HEK293T (cell line): ENCODE measurements around the gene PRICKLE2.

Experiments
- CTCF ChIA-PET: fragments of 350-600 bp; formaldehyde crosslinking; extraction: SDS; loops from one replicate; lab custom pipeline; 2021; ENCODE audit warnings: antibody characterized with exemption, inconsistent platforms; lab: Yijun Ruan, JAX
- POLR2A ChIA-PET: fragments of 350-600 bp; formaldehyde crosslinking; extraction: SDS; loops from one replicate; lab custom pipeline; 2020; ENCODE audit warnings: antibody characterized with exemption, inconsistent platforms; lab: Yijun Ruan, JAX
- DNase-seq: peaks from one replicate; pipeline ENCODE4 v3.0.0; 2012; ENCODE audit warnings: mixed read lengths; ENCODE audit errors: extremely low spot score
- ARNT ChIP-seq: fragments of 450-650 bp; IDR thresholded peaks from 2 replicates; pipeline ENCODE4 v1.6.1; 2017; ENCODE audit warnings: mild to moderate bottlenecking
- BHLHE40 ChIP-seq: fragments of 450-650 bp; IDR thresholded peaks from 2 replicates; pipeline ENCODE4 v1.6.1; 2016; ENCODE audit warnings: mild to moderate bottlenecking, moderate library complexity, borderline replicate concordance
- CTBP1 ChIP-seq: fragments of 450-650 bp; IDR thresholded peaks from 2 replicates; pipeline ENCODE4 v1.6.1; 2016; ENCODE audit warnings: borderline replicate concordance
- ELF4 ChIP-seq: fragments of 450-650 bp; IDR thresholded peaks from 2 replicates; pipeline ENCODE4 v1.6.1; 2017; ENCODE audit warnings: antibody characterized with exemption
- FOXA1 ChIP-seq: fragments of 450-650 bp; IDR thresholded peaks from 2 replicates; pipeline ENCODE4 v1.6.1; 2016; ENCODE audit warnings: mild to moderate bottlenecking
- FOXK2 ChIP-seq: fragments of 450-650 bp; IDR thresholded peaks from 2 replicates; pipeline ENCODE4 v1.6.1; 2016; ENCODE audit warnings: mild to moderate bottlenecking
- FOXM1 ChIP-seq: fragments of 450-650 bp; IDR thresholded peaks from 2 replicates; pipeline ENCODE4 v1.6.1; 2017; ENCODE audit warnings: mild to moderate bottlenecking, borderline replicate concordance
- HDGF ChIP-seq: fragments of 450-650 bp; IDR thresholded peaks from 2 replicates; pipeline ENCODE4 v1.6.1; 2017; ENCODE audit warnings: antibody characterized with exemption, borderline replicate concordance
- L3MBTL2 ChIP-seq: fragments of 450-650 bp; conservative IDR thresholded peaks from 2 replicates; pipeline ENCODE4 v1.6.1; 2016; ENCODE audit warnings: mild to moderate bottlenecking
- LEF1 ChIP-seq: fragments of 450-650 bp; IDR thresholded peaks from 2 replicates; pipeline ENCODE4 v1.6.1; 2017; ENCODE audit warnings: mild to moderate bottlenecking, borderline replicate concordance
- NFRKB ChIP-seq: fragments of 450-650 bp; IDR thresholded peaks from 2 replicates; pipeline ENCODE4 v1.6.1; 2016; ENCODE audit warnings: mild to moderate bottlenecking, moderate library complexity
- SP1 ChIP-seq: fragments of 450-650 bp; IDR thresholded peaks from 2 replicates; pipeline ENCODE4 v1.6.1; 2017
- SUZ12 ChIP-seq: fragments of 450-650 bp; IDR thresholded peaks from 2 replicates; pipeline ENCODE4 v1.6.1; 2016; ENCODE audit warnings: mild to moderate bottlenecking
- TARDBP ChIP-seq: fragments of 450-650 bp; IDR thresholded peaks from 2 replicates; pipeline ENCODE4 v1.6.1; 2016
- ZNF384 ChIP-seq: fragments of 450-650 bp; IDR thresholded peaks from 2 replicates; pipeline ENCODE4 v1.6.1; 2016
- TF ChIP-seq, protein P1 (sequence below): fragments of 450-650 bp; IDR thresholded peaks from 2 replicates; pipeline ENCODE4 v1.6.1; 2016

Gene PRICKLE2

DNA sequence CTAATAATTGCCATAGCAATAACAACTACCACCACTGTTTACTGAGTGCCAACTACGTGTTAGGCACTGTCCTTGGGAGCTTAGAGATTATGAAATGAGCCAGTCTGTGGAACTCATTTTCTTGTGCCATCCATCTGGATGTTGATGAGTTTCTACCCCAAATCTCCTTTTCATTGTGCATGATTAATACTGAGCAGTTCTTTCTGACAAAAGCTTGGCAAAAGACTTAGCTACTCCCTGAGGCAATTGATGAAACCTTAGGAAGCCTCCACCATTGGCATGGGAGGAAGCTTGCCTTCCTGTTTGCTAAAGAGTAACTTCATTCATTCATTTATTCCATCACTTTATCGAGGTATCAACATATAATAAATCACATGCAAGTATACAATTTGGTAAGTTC, 39.8 kb downstream of the PRICKLE2 start:
- no peak for DNase-seq
- ChIA-PET CTCF (interaction anchor here (1.2 to 2.2 kb wide), 2 partner anchors 18 to 40 kb away, joined by 3 to 4 read pairs; partner anchors contain the start of gene PRICKLE2), POLR2A (no interaction called here)
- no peak for TF ChIP-seq SUZ12
- TF ChIP-seq L3MBTL2 = no peak
- no peak for TF ChIP-seq BHLHE40
- no peak for TF ChIP-seq ELF4
- TF ChIP-seq LEF1 = no peak
- TF ChIP-seq FOXK2 = no peak
- TF ChIP-seq SP1 = no peak
- TF ChIP-seq FOXA1 = no peak

DNA sequence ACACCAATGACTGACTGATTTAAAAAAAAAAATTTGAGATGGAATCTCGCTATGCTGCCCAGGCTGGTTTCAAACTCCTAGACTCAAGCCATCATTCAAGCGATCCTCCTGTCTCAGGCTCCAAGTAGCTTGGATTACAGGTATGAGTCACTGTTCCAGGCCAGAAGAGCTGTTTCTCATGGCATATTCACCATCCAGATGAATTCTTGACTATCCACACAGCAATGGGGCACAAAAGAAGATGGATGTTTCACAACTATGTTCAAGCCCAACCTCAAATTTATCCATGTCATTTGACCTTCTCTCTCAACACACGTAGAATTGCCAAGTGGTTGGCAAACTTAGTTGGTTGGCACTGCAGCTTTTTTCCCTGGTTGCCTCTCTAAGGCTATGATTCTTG, 40.6 kb downstream of the PRICKLE2 start:
- ChIA-PET CTCF (interaction anchor here (1.0 to 2.2 kb wide), 3 partner anchors 18 to 278 kb away, joined by 3 to 4 read pairs (median 4); partner anchors contain the start of gene PRICKLE2), POLR2A (interaction anchor here (0.6 to 1.4 kb wide), 2 partner anchors 9 to 218 kb away, joined by 3 read pairs; no protein-coding TSS in a partner anchor)
- no peak for DNase-seq
- TF ChIP-seq BHLHE40 = no peak
- no peak for TF ChIP-seq FOXM1
- no peak for TF ChIP-seq NFRKB
- TF ChIP-seq ELF4 = no peak
- TF ChIP-seq ZNF384 = no peak
- no peak for TF ChIP-seq SP1
- TF ChIP-seq TARDBP = no peak
- no peak for TF ChIP-seq ARNT
- no peak for TF ChIP-seq CTBP1
- TF ChIP-seq L3MBTL2 = no peak
- TF ChIP-seq SUZ12 = no peak
- TF ChIP-seq FOXA1 = no peak
- TF ChIP-seq FOXK2 = no peak
- TF ChIP-seq, protein P1, sequence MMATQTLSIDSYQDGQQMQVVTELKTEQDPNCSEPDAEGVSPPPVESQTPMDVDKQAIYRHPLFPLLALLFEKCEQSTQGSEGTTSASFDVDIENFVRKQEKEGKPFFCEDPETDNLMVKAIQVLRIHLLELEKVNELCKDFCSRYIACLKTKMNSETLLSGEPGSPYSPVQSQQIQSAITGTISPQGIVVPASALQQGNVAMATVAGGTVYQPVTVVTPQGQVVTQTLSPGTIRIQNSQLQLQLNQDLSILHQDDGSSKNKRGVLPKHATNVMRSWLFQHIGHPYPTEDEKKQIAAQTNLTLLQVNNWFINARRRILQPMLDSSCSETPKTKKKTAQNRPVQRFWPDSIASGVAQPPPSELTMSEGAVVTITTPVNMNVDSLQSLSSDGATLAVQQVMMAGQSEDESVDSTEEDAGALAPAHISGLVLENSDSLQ = no peak
- no peak for TF ChIP-seq LEF1

DNA sequence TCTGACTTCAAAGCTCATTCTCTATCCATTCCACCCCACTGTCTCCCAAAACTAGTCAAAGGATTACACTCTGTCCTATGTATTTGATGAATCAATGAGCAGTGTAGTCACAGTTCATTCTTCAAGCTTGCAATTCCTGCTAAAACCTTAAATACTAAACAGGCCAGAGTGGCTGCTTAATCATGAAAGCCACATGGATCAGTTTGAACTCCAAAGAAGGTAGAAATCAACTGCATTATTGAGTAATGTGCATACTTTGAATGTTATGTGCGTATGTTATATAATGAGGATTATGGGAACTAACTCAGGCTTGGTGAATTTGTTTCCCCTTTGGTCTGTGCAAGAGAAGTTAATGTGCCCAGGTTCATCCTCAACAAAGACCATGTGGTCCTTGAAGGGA, 45.4 kb downstream of the PRICKLE2 start:
- no peak for DNase-seq
- no peak for TF ChIP-seq ELF4
- no peak for TF ChIP-seq L3MBTL2
- no peak for TF ChIP-seq SP1
- TF ChIP-seq TARDBP = no peak
- TF ChIP-seq NFRKB = no peak
- ChIA-PET POLR2A (no interaction called here), CTCF (no interaction called here)

DNA sequence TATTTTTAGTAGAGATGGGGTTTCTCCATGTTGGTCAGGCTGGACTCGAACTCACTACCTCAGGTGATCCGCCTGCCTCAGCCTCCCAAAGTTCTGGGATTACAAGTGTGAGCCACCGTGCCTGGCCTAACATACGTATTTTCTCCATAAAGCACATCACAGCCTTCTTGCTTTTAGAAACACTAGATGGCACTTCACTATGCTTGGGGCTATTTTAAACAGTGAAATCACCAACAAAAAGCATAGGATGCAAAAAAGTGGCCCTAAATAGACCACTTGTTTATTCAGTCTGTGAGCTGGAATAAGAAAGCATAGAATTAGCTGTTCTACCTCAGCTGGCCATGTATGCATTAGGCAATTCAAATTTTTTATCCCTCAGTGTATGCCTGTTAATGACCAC, 46.0 kb downstream of the PRICKLE2 start:
- POLR2A ChIA-PET = no interaction called here
- CTCF ChIA-PET = no interaction called here
- DNase-seq = no peak
- TF ChIP-seq, protein P1 = no peak
- TF ChIP-seq SP1 (no peak), ZNF384 (no peak), BHLHE40 (no peak), FOXA1 (no peak), LEF1 (no peak), FOXM1 (no peak), HDGF (no peak), SUZ12 (no peak), FOXK2 (no peak), ELF4 (no peak), NFRKB (no peak), L3MBTL2 (no peak), CTBP1 (no peak)

DNA sequence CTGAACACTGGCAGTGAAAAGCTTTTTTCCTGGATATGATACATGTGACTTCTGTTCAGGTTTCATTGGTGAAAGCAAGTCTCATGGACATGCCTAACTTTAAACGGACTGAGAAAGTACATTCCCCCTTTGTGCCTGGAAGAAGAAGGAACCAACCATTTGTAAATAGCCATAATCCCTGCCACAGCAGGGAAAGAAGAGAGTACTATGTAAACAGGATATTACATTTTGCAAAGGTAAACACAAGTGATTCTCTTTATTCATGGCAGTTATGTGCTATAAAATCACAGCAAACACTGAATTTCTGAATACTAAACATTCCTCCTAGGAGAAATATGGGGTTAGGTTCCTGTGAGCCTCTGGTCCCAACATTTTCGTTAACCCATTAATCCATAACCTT, 46.8 kb downstream of the PRICKLE2 start:
- TF ChIP-seq TARDBP (no peak), NFRKB (no peak), SUZ12 (no peak), CTBP1 (no peak), FOXK2 (no peak), ELF4 (no peak), HDGF (no peak), BHLHE40 (no peak), ZNF384 (no peak), FOXM1 (no peak), SP1 (no peak), LEF1 (no peak), L3MBTL2 (no peak), ARNT (no peak), FOXA1 (no peak)
- TF ChIP-seq, protein P1 = no peak
- ChIA-PET CTCF (interaction anchor here (0.6 kb wide), 1 partner anchor 52 kb away, joined by 3 read pairs; no protein-coding TSS in a partner anchor), POLR2A (no interaction called here)
- no peak for DNase-seq

DNA sequence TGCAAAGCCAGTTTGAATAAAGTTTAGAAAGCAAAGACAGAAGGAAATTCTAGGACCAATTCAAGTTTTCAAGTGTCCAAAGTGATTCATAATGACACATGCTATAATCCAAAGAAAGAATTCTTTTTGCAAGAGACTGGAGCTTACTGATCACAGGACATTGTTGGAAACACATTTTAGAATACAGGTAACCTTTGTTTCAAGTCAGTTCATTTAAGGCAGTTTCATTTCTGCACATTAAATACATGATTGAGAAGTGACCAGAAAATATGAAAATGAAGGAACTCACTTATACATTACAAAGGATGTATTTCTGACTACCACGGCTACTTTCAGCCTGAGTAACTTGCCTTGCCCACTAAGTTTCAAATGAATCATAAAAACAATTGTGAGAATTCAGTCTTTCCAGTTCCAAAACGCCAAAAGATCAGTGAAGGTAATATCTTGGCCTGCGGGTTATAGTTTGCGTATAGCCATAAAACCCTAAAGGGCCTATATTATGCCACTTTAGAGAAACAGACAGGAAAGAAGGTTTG, 48.7 kb downstream of the PRICKLE2 start:
- CTCF ChIA-PET = no interaction called here

More for the DNA sequence above, 48.7 kb downstream of the PRICKLE2 start:
- TF ChIP-seq ELF4 = no peak
- no peak for TF ChIP-seq HDGF
- TF ChIP-seq FOXA1 = no peak
- TF ChIP-seq, protein P1 = no peak
- TF ChIP-seq ZNF384 = no peak
- no peak for TF ChIP-seq FOXM1
- TF ChIP-seq L3MBTL2 = no peak
- no peak for TF ChIP-seq SUZ12
- TF ChIP-seq ARNT = no peak
- no peak for TF ChIP-seq FOXK2
- no peak for TF ChIP-seq TARDBP
- TF ChIP-seq LEF1 = no peak
- TF ChIP-seq SP1 = no peak
- no peak for TF ChIP-seq BHLHE40
- TF ChIP-seq NFRKB = no peak
- no peak for TF ChIP-seq CTBP1
- no peak for DNase-seq
- POLR2A ChIA-PET = no interaction called here
